ENCODE results near the gene ADIG. TPM values are rescaled to one million over a fixed set of nuclear protein-coding genes. Genes with fewer than 3 reads are reported as not detected.

The ADIG gene
- total and polyA plus RNA-seq, 2 of the 13 experiments (the other 11 are each of a cell fraction or from before 2014, with no cell fraction given), result 0.15 TPM; not detected in 1

- TF ChIP-seq, protein P1, sequence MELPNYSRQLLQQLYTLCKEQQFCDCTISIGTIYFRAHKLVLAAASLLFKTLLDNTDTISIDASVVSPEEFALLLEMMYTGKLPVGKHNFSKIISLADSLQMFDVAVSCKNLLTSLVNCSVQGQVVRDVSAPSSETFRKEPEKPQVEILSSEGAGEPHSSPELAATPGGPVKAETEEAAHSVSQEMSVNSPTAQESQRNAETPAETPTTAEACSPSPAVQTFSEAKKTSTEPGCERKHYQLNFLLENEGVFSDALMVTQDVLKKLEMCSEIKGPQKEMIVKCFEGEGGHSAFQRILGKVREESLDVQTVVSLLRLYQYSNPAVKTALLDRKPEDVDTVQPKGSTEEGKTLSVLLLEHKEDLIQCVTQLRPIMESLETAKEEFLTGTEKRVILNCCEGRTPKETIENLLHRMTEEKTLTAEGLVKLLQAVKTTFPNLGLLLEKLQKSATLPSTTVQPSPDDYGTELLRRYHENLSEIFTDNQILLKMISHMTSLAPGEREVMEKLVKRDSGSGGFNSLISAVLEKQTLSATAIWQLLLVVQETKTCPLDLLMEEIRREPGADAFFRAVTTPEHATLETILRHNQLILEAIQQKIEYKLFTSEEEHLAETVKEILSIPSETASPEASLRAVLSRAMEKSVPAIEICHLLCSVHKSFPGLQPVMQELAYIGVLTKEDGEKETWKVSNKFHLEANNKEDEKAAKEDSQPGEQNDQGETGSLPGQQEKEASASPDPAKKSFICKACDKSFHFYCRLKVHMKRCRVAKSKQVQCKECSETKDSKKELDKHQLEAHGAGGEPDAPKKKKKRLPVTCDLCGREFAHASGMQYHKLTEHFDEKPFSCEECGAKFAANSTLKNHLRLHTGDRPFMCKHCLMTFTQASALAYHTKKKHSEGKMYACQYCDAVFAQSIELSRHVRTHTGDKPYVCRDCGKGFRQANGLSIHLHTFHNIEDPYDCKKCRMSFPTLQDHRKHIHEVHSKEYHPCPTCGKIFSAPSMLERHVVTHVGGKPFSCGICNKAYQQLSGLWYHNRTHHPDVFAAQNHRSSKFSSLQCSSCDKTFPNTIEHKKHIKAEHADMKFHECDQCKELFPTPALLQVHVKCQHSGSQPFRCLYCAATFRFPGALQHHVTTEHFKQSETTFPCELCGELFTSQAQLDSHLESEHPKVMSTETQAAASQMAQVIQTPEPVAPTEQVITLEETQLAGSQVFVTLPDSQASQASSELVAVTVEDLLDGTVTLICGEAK (IDR thresholded peaks at IDR 0.05), result no peak
- TF ChIP-seq, protein P1 (CRISPR knock-in tag; IDR thresholded peaks at IDR 0.05), result peak; percentile 84; the same call in 1 of the 2 replicates
Measured at GRCh38 chr20:38563802-38564431, 17.1 kb upstream of the ADIG start (continued).

DNA sequence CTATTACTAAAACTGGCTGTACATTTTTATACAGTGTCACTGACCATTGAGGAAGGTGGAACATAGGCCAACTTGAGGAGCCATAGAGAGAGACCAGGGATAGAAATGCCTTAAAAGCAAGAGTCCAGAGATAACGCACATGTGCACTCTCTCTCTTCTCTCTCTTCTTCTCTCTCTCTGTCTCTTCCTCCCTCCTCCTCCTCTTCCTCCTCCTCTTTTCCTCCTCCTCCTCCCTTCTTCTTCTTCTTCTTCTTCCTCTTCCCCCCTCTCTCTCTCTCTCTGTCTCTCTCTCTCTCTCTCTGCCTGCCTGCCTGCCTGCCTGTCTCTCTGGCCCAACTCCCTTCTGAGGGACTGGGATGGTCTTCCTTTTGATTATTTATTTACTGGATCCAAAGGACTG lies 16.3 kb upstream of the ADIG start:
- TF ChIP-seq ZNF644 (CRISPR knock-in tag; IDR thresholded peaks at IDR 0.05; ENCODE audit: low read depth) (no peak), SP5 (CRISPR knock-in tag; IDR thresholded peaks at IDR 0.05; ENCODE audit: borderline replicate concordance, low read depth) (no peak), TCF7 (IDR thresholded peaks at IDR 0.05; ENCODE audit: low read depth) (no peak), THYN1 (CRISPR knock-in tag; IDR thresholded peaks at IDR 0.05; ENCODE audit: borderline replicate concordance, low read depth) (no peak)
- ChIA-PET POLR2A (no interaction called here), CTCF (ENCODE audit: low intra/inter-chr PET ratio, low total read pairs) (no interaction called here)
- ATAC-seq (no peak), FAIRE-seq (no peak), DNase-seq (ENCODE audit: low spot score) (no peak)
- H3K9me3 ChIP-seq (ENCODE audit: low read length), result no peaks in the 10 kb centered on the region
- no peak overlapping the region for H3K4me2 ChIP-seq (ENCODE audit: low read depth, low read length)
- H3K9ac ChIP-seq (ENCODE audit: insufficient read depth, low read depth, low read length), result no peak overlapping the region
- intact Hi-C loops (cut with micrococcal nuclease; ENCODE audit: unreplicated experiment) (no loop called here), in situ Hi-C loops (cut with HindIII; ENCODE audit: extremely low pct_ligation_motif_present, low pct_unique_long_range_greater_than_20kb) (no loop called here)
- peaks cover 7% of the 10 kb centered on the region; the same call in 1 of the 2 replicates for H3K4me1 ChIP-seq (ENCODE audit: insufficient read depth, low read length)
- H3K36me3 ChIP-seq (replicated peaks in 1 of 2; ENCODE audit: control insufficient read depth in 1 of 2, insufficient read depth in 2 of 2, low read length in 2 of 2), result peaks cover 24 to 66% of the 10 kb centered on the region in 2 experiments
- BruUV-seq (replicated peaks), result no TSS peak
- H2AFZ ChIP-seq (ENCODE audit: low read length), result no peak overlapping the region
- WGBS (ENCODE audit: low lambda C conversion rate), result 98% methylated on average over 1 of the region's 1 CpG
- H3K27ac ChIP-seq (ENCODE audit: extremely low read length, insufficient read depth, low read length), result no peak overlapping the region
- no peaks in the 10 kb centered on the region for H4K20me1 ChIP-seq (ENCODE audit: insufficient read depth, low read length)
- H3K27me3 ChIP-seq (ENCODE audit: control insufficient read depth in 1 of 2, insufficient read depth in 2 of 2, low read length in 2 of 2), result no peaks in the 10 kb centered on the region
- H3K4me3 ChIP-seq (replicated peaks in 1 of 3; ENCODE audit: insufficient read depth in 1 of 3, low read depth in 2 of 3, low read length in 3 of 3), result no peak overlapping the region
- no peaks in the 10 kb centered on the region for H3K79me2 ChIP-seq (ENCODE audit: insufficient read depth, low read length)

All from HepG2 (cell line).